Common myeloid progenitor, CD34-positive (primary cell): ENCODE measurements around the gene OPTC.
A peak's percentile ranks its signal among the peaks of the same experiment; 100 is the strongest.

Experiments
- CTCF ChIA-PET: fragments of 350-600 bp; sonication (Branson Sonifier 250); formaldehyde crosslinking; loops from one replicate; lab custom pipeline; 2021; ENCODE audit warnings: antibody characterized with exemption; lab: Charles Lee
- POLR2A ChIA-PET: fragments of 350-600 bp; sonication (Branson Sonifier 250); formaldehyde crosslinking; loops from one replicate; lab custom pipeline; 2021; ENCODE audit warnings: antibody characterized with exemption; lab: Charles Lee
- DNase-seq, 3 donors: peaks; one replicate each; pipeline versions ENCODE4 v3.0.0 to v3.0.0-alpha.2; 2013
- H3K27ac ChIP-seq, 2 experiments: 1 replicate in 1 of 2; 2 replicates in 1 of 2; pipeline ENCODE4 v1.7.0; 2013; ENCODE audit warnings: inconsistent platforms in 2 of 2, low read length in 2 of 2, mild to moderate bottlenecking in 2 of 2, low read depth in 1 of 2, moderate library complexity in 1 of 2; ENCODE audit not compliant: severe bottlenecking in 2 of 2, insufficient read depth in 1 of 2, poor library complexity in 1 of 2
- H3K27me3 ChIP-seq, 5 experiments: replicated peaks in 2 of 5; 1 replicate in 3 of 5; 2 replicates in 2 of 5; pipeline versions ENCODE4 v1.6.1 to v1.7.0; 2013; ENCODE audit warnings: low read length in 4 of 5, mild to moderate bottlenecking in 2 of 5, moderate library complexity in 2 of 5, inconsistent platforms in 1 of 5; ENCODE audit not compliant: insufficient read depth in 5 of 5, control insufficient read depth in 4 of 5
- H3K36me3 ChIP-seq, 4 experiments: 1 replicate in 2 of 4; 2 replicates in 2 of 4; pipeline versions ENCODE4 v1.6.1 to v1.7.0; 2013; ENCODE audit warnings: low read length in 3 of 4, control low read depth in 1 of 4, mild to moderate bottlenecking in 1 of 4; ENCODE audit not compliant: control insufficient read depth in 4 of 4, insufficient read depth in 4 of 4
- H3K4me1 ChIP-seq, 4 experiments: 1 replicate in 3 of 4; 2 replicates in 1 of 4; pipeline versions ENCODE4 v1.6.1 to v1.7.1; 2013; ENCODE audit warnings: low read length in 3 of 4, mild to moderate bottlenecking in 3 of 4, control low read depth in 1 of 4, inconsistent platforms in 1 of 4, moderate library complexity in 1 of 4; ENCODE audit not compliant: control insufficient read depth in 4 of 4, insufficient read depth in 4 of 4; ENCODE audit errors: control extremely low read depth in 1 of 4
- H3K4me3 ChIP-seq, 7 experiments: 1 replicate in 4 of 7; 2 replicates in 3 of 7; pipeline versions ENCODE4 v1.5.1 to v1.7.0; 2013; ENCODE audit warnings: mild to moderate bottlenecking in 7 of 7, low read length in 6 of 7, moderate library complexity in 6 of 7, inconsistent platforms in 2 of 7, low read depth in 2 of 7, control low read depth in 1 of 7; ENCODE audit not compliant: insufficient read depth in 4 of 7, control insufficient read depth in 1 of 7; ENCODE audit errors: extremely low read depth in 1 of 7
- H3K9me3 ChIP-seq, 5 experiments: 1 replicate in 4 of 5; 2 replicates in 1 of 5; pipeline versions ENCODE4 v1.6.1 to v1.7.1; 2013; ENCODE audit warnings: low read length in 4 of 5, mild to moderate bottlenecking in 2 of 5, inconsistent platforms in 1 of 5, low read depth in 1 of 5, moderate library complexity in 1 of 5; ENCODE audit not compliant: control insufficient read depth in 4 of 5, insufficient read depth in 2 of 5; ENCODE audit errors: control extremely low read depth in 1 of 5
- WGBS: methylation state at CpG from one replicate; pipeline ENCODE4 v1.1.5; 2013; ENCODE audit not compliant: insufficient coverage; 5-methylcytosine and 5-hydroxymethylcytosine counted together

OPTC gene

GRCh38 chr1:203556047-203556851 lies 62.3 kb downstream of the OPTC start:
- no peaks in the 10 kb centered on the region for H3K36me3 ChIP-seq
- CTCF ChIA-PET, result interaction anchor here (1.3 kb wide), 1 partner anchor 52 kb away, joined by 5 read pairs; no protein-coding TSS in a partner anchor
- H3K27me3 ChIP-seq, result peaks cover 0 to 2% (median 0%) of the 10 kb centered on the region in 5 experiments
- POLR2A ChIA-PET, result interaction anchor here (0.6 to 0.7 kb wide), 2 partner anchors 15 to 53 kb away, joined by 3 to 5 read pairs; no protein-coding TSS in a partner anchor
- no peak overlapping the region for H3K27ac ChIP-seq
- H3K4me3 ChIP-seq, result no peak overlapping the region
- H3K9me3 ChIP-seq, result no peaks in the 10 kb centered on the region
- no peaks in the 10 kb centered on the region for H3K4me1 ChIP-seq
- DNase-seq, result no peak
- 96% methylated on average over 14 of the region's 16 CpGs for WGBS

- Histone ChIP-seq H3K4me1 (no peaks in the 10 kb centered on the region), H3K27me3 (peaks cover 0 to 2% (median 0%) of the 10 kb centered on the region in 5 experiments), H3K9me3 (no peaks in the 10 kb centered on the region), H3K4me3 (no peak overlapping the region), H3K27ac (no peak overlapping the region), H3K36me3 (no peaks in the 10 kb centered on the region)
- CTCF ChIA-PET, result interaction anchor here (0.7 to 1.2 kb wide), 3 partner anchors 8 to 145 kb away, joined by 3 read pairs; no protein-coding TSS in a partner anchor
- POLR2A ChIA-PET, result no interaction called here
- WGBS, result 97% methylated on average over 7 of the region's 7 CpGs
- DNase-seq, result no peak
Observed at GRCh38 chr1:203557390-203557789, 63.4 kb downstream of the OPTC start.

- H3K27ac ChIP-seq, result no peak overlapping the region
- peak overlapping the region in 1 of 7 experiments; percentile 1 for H3K4me3 ChIP-seq
- no peaks in the 10 kb centered on the region for H3K9me3 ChIP-seq
- CTCF ChIA-PET, result interaction anchor here (0.7 to 1.3 kb wide), 4 partner anchors 9 to 144 kb away, joined by 3 read pairs; no protein-coding TSS in a partner anchor
- H3K36me3 ChIP-seq, result no peaks in the 10 kb centered on the region
- H3K27me3 ChIP-seq, result peaks cover 0 to 2% (median 0%) of the 10 kb centered on the region in 5 experiments
- 100% methylated on average over 1 of the region's 5 CpGs for WGBS
- DNase-seq, result peak in 1 of 3 donors; percentile 11
- POLR2A ChIA-PET, result no interaction called here
- H3K4me1 ChIP-seq, result no peaks in the 10 kb centered on the region
Observed at GRCh38 chr1:203558064-203558760, 64.3 kb downstream of the OPTC start.
